Endodermal cell (in vitro differentiated cells): ENCODE data around the gene SEMA3D. TPM values are rescaled to one million over a fixed set of nuclear protein-coding genes. Genes with fewer than 3 reads are reported as not detected.

Experiments used
- DNase-seq: peaks from one replicate; pipeline ENCODE4 v3.0.0-alpha.2; 2017
- H3K27ac ChIP-seq: 2 replicates; pipeline ENCODE4 v1.5.1; 2013; ENCODE audit warnings: mild to moderate bottlenecking, low read depth, low read length, moderate library complexity
- H3K27me3 ChIP-seq: 2 replicates; pipeline ENCODE4 v1.6.1; 2013; ENCODE audit warnings: mild to moderate bottlenecking, low read length, moderate library complexity; ENCODE audit not compliant: insufficient read depth, control insufficient read depth, poor library complexity, severe bottlenecking
- H3K36me3 ChIP-seq: 2 replicates; pipeline ENCODE4 v1.7.0; 2013; ENCODE audit warnings: mild to moderate bottlenecking, low read length, moderate library complexity; ENCODE audit not compliant: control insufficient read depth, insufficient read depth
- H3K4me1 ChIP-seq: one replicate; pipeline ENCODE4 v1.7.0; 2013; ENCODE audit warnings: low read length; ENCODE audit not compliant: control insufficient read depth, insufficient read depth
- H3K4me3 ChIP-seq: 2 replicates; pipeline ENCODE4 v1.5.1; 2013; ENCODE audit warnings: mild to moderate bottlenecking, low read length, moderate library complexity
- H3K9ac ChIP-seq: 2 replicates; pipeline ENCODE4 v1.6.1; 2013; ENCODE audit warnings: mild to moderate bottlenecking, low read length, moderate library complexity; ENCODE audit not compliant: poor library complexity, severe bottlenecking; ENCODE audit errors: extremely low read depth
- H3K9me3 ChIP-seq: 2 replicates; pipeline ENCODE4 v1.6.1; 2013; ENCODE audit warnings: mild to moderate bottlenecking, low read length, moderate library complexity; ENCODE audit not compliant: control insufficient read depth
- H3K27ac Mint-ChIP-seq: 2 replicates; pipeline ENCODE4 v1.8.0; 2020; ENCODE audit warnings: mixed read lengths
- H3K27me3 Mint-ChIP-seq: 2 replicates; pipeline ENCODE4 v1.8.0; 2021; ENCODE audit warnings: mild to moderate bottlenecking, mixed read lengths; ENCODE audit not compliant: insufficient read depth
- H3K36me3 Mint-ChIP-seq: 2 replicates; pipeline ENCODE4 v1.8.0; 2020; ENCODE audit warnings: low read depth, mixed read lengths
- H3K4me1 Mint-ChIP-seq: 2 replicates; pipeline ENCODE4 v1.8.0; 2020; ENCODE audit warnings: mixed read lengths
- H3K4me3 Mint-ChIP-seq: 2 replicates; pipeline ENCODE4 v1.8.0; 2020; ENCODE audit warnings: mild to moderate bottlenecking, moderate library complexity, mixed read lengths
- H3K9me3 Mint-ChIP-seq: 2 replicates; pipeline ENCODE4 v1.8.0; 2020; ENCODE audit warnings: mild to moderate bottlenecking, mixed read lengths
- CTCF ChIP-seq: fragments of 200-600 bp; sonication (generic); conservative IDR thresholded peaks from 2 replicates; pipeline ENCODE4 v1.5.0; 2021; ENCODE audit warnings: antibody characterized with exemption, mild to moderate bottlenecking
- WGBS, 2 experiments: methylation state at CpG; one replicate each; pipeline versions ENCODE4 v1.1.5 to v1.1.7; 2013; ENCODE audit warnings: missing lambda C conversion rate in 2 of 2, mixed read lengths in 1 of 2; ENCODE audit not compliant: insufficient coverage in 1 of 2, insufficient read length in 1 of 2; 5-methylcytosine and 5-hydroxymethylcytosine counted together
- total RNA-seq, 2 donors: library from RNA; stranded (reverse); fragmentation: NEBNext Ultra II Directional in 1 of 2; extraction: Animal tissue kit (Norgen Biotek cat#: 25700) in 1 of 2; gene quantifications; 2 replicates in 1 of 2; 3 replicates in 1 of 2; pipeline ENCODE4 v1.2.1, GENCODE V29; 2021

The SEMA3D gene
- total RNA-seq, 2 donors from 2014 or later: 6.5 to 13.9 TPM

GRCh38 chr7:85178531-85179298 lies 8.1 kb downstream of the SEMA3D start:
- Histone ChIP-seq H3K4me3 (peak overlapping the region; percentile 36), H3K9me3 (peaks cover 33% of the 10 kb centered on the region), H3K4me1 (no peaks in the 10 kb centered on the region), H3K27me3 (peaks cover 6% of the 10 kb centered on the region), H3K27ac (no peak overlapping the region), H3K36me3 (peaks cover 12% of the 10 kb centered on the region), H3K9ac (no peak overlapping the region)
- peaks cover 10% of the 10 kb centered on the region for H3K27me3 Mint-ChIP-seq
- 75 to 78% methylated on average over 1 to 2 of the region's 2 CpGs for WGBS, 2 experiments
- no peak for TF ChIP-seq CTCF
- no peaks in the 10 kb centered on the region for H3K4me1 Mint-ChIP-seq
- H3K27ac Mint-ChIP-seq: no peak overlapping the region
- H3K36me3 Mint-ChIP-seq: peaks cover 19% of the 10 kb centered on the region
- peaks cover 24% of the 10 kb centered on the region for H3K9me3 Mint-ChIP-seq
- no peak for DNase-seq
- H3K4me3 Mint-ChIP-seq: no peak overlapping the region

DNA sequence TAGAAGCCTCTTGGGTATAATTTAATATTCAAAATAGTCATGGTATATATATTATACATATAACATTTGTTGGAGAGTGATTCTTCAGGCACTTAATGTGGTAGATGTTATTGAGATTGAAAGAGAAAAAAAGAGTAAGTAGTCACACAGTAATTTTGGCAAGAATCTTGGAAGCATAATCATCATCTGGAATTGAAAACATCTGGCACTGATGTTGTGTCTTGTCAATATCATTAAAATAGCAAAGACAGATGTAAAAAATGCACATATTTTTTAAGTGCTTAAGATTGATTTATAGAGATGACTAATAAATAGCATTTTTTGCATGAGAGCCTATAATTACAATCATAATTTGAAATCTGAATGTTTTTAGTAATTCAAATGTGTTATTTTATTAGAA lies 9.5 kb downstream of the SEMA3D start:
- H3K4me3 Mint-ChIP-seq: no peak overlapping the region
- H3K27me3 Mint-ChIP-seq: no peaks in the 10 kb centered on the region
- no peak overlapping the region for H3K4me3 ChIP-seq
- no peak for DNase-seq
- H3K27ac ChIP-seq: no peak overlapping the region
- H3K4me1 Mint-ChIP-seq: no peaks in the 10 kb centered on the region
- peaks cover 24% of the 10 kb centered on the region for H3K9me3 Mint-ChIP-seq
- H3K9me3 ChIP-seq: peaks cover 33% of the 10 kb centered on the region
- H3K36me3 ChIP-seq: peaks cover 12% of the 10 kb centered on the region
- H3K27me3 ChIP-seq: no peaks in the 10 kb centered on the region
- no peak overlapping the region for H3K9ac ChIP-seq
- H3K4me1 ChIP-seq: no peaks in the 10 kb centered on the region
- no peak for TF ChIP-seq CTCF
- peaks cover 19% of the 10 kb centered on the region for H3K36me3 Mint-ChIP-seq
- H3K27ac Mint-ChIP-seq: no peak overlapping the region

- no peak for TF ChIP-seq CTCF
- Histone ChIP-seq H3K9ac (no peak overlapping the region), H3K4me1 (no peaks in the 10 kb centered on the region), H3K9me3 (peaks cover 33% of the 10 kb centered on the region), H3K27me3 (no peaks in the 10 kb centered on the region), H3K36me3 (peaks cover 12% of the 10 kb centered on the region), H3K27ac (no peak overlapping the region), H3K4me3 (no peak overlapping the region)
- no peak for DNase-seq
- peaks cover 19% of the 10 kb centered on the region for H3K36me3 Mint-ChIP-seq
- peaks cover 24% of the 10 kb centered on the region for H3K9me3 Mint-ChIP-seq
- 95% methylated on average over 1 of the region's 1 CpG; no CpG with 5 or more reads in 1 of the 2 experiments for WGBS, 2 experiments
- no peak overlapping the region for H3K4me3 Mint-ChIP-seq
- H3K27ac Mint-ChIP-seq: no peak overlapping the region
- H3K4me1 Mint-ChIP-seq: no peaks in the 10 kb centered on the region
- no peaks in the 10 kb centered on the region for H3K27me3 Mint-ChIP-seq
Measured at GRCh38 chr7:85176197-85176596, 10.7 kb downstream of the SEMA3D start.
